GM12891 (cell line): ENCODE data around the gene VPS33A.

Experiments used
- DNase-seq: peaks from one replicate; pipeline ENCODE4 v3.0.0; 2011; ENCODE audit warnings: low spot score; ENCODE audit not compliant: insufficient read length
- FAIRE-seq: peaks from 2 replicates; lab custom pipeline; 2011; peaks lifted over from hg19 to GRCh38; lab: Jason Lieb, UNC
- PAX5 ChIP-seq: IDR thresholded peaks from 2 replicates; pipeline ENCODE4 v1.6.1; 2011; ENCODE audit warnings: low read length, moderate library complexity, mild to moderate bottlenecking; ENCODE audit not compliant: insufficient read depth, severe bottlenecking
- POLR2A ChIP-seq: IDR thresholded peaks from 2 replicates; pipeline ENCODE4 v1.6.1; 2011; ENCODE audit warnings: low read depth, low read length, control low read depth
- POLR2AphosphoS5 ChIP-seq: IDR thresholded peaks from 2 replicates; pipeline ENCODE4 v1.6.1; 2011; ENCODE audit warnings: low read depth, low read length, control low read depth
- POU2F2 ChIP-seq: IDR thresholded peaks from 2 replicates; pipeline ENCODE4 v1.6.1; 2011; ENCODE audit warnings: low read depth, mild to moderate bottlenecking, control low read depth, low read length, moderate library complexity
- SPI1 ChIP-seq: IDR thresholded peaks from 2 replicates; pipeline ENCODE4 v1.6.1; 2011; ENCODE audit warnings: low read depth, low read length, control low read depth
- TAF1 ChIP-seq: IDR thresholded peaks from 2 replicates; pipeline ENCODE4 v1.6.1; 2011; ENCODE audit warnings: low read depth, low read length, control low read depth

Gene VPS33A

DNA sequence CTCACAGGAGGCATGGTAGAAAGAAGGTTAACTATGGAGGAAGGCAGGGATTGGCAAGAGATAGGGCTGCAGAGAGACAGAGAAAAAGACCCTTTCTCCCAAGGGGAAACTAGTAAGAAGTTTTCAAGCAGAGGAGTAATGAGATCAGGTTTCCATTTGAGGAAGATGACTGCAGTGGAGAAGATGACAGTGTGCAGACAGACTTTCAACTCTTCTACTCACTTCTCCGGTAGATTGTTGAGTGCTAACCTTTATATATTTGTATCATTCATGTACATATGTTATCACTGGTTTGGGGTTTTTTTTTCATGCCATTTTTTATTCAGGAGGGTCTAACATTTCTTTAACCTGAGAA, 68.7 kb downstream of the VPS33A start:
- DNase-seq (no peak), FAIRE-seq (no peak)
- TF ChIP-seq POU2F2: no peak
- no peak for TF ChIP-seq POLR2A
- no peak for TF ChIP-seq PAX5
- no peak for TF ChIP-seq TAF1
- no peak for TF ChIP-seq SPI1
- TF ChIP-seq POLR2AphosphoS5: no peak

DNA sequence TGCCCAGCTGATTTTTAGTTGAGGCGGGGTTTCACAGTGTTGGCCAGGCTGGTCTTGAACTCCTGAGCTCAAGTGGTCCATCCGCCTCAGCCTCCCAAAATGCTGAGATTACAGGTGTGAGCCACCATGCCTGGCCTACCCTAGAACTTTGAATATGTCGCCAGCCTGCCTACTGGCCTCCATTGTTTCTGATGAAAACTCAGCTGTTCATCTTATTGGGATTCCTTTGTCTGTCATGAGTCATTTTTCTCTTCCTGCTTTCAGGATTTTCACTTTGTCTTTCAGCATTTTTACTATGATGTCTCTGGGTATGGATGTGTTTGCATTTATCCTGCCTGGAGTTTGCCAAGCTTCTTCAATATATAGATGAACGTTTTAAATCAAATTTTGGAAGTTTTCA, 70.9 kb downstream of the VPS33A start:
- DNase-seq (no peak), FAIRE-seq (no peak)
- TF ChIP-seq POU2F2 (no peak), POLR2AphosphoS5 (no peak), SPI1 (no peak), POLR2A (no peak), PAX5 (no peak), TAF1 (no peak)

DNA sequence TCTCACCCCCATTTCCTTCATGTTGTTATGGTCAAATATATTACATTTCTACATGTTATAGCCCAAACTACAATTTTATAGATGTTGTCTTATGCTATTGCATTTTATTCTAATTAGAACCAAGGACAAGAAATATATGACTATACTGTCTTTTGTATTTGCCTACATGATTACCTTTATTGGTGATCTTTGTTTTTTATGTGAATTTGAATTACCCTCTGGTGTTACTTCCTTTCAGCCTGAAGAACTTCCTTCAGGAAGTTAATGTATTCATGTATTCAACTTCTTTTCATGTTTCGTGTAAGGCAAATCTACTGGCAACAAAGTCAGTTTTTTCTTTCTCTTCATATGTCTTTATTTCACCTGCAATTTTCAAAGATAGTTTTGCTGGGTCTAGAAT, 71.5 kb downstream of the VPS33A start:
- FAIRE-seq: no peak
- TF ChIP-seq POU2F2 (no peak), POLR2AphosphoS5 (no peak), TAF1 (no peak), PAX5 (no peak), POLR2A (no peak), SPI1 (no peak)
- no peak for DNase-seq

DNA sequence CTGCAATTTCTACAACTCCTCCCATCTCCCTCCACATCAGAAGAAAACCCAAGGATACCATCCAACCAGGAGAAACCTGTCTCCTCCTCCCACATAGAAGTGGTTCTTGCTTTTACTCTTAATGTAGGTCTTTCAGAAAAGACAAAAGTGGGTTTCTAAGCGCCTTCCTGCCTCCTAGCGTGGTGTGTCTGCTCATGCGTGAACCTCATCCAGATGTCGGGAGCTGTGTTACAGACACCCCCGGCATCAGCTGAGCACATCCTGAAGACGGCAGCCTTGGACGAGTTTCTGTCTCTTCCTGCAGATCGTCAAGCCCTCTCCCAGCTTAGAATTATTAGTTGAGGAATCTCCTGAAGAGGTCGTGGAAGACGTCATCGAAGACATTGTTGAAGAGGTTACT, 73.9 kb downstream of the VPS33A start:
- TF ChIP-seq SPI1 (no peak), TAF1 (no peak), PAX5 (no peak), POLR2A (no peak), POU2F2 (no peak), POLR2AphosphoS5 (no peak)
- no peak for DNase-seq
- no peak for FAIRE-seq

DNA sequence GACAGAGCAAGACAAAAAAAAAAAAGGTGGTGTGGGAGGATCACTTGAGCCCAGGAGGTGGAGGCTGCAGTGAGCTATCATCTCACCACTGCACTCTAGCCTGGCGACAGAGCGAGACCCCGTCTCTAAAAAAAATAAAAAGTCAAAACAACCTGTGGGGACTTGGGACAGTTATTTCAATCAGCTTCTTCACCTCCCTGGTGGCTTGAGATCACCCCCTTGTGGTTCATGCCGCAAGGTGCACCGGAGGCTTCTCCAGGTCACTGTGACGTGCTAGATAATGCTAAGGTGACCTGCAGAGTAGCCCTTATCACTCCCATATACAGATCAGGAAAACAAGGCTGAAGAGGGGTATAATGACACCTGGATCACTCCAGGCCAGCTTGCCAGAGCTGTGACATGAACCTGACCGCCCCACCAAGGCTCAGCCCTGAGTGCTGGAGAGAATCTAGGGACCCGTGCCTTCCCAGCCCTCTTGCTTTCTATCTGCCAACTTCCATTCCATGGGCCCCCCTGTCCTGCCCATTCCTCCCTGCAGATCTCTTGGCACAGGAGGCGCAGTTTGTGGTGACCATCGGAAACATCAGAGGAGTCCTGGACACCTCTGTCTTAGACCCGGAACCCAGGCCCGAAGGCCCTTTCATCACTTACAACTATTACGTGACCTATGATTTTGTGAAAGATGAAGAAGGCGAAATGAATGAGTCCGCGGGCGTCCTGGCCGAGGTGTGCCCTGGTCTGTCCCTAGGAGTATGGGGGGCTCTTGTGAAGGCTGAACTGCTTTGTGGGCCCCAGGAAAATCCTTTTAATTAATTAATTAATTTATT, 75.2 kb downstream of the VPS33A start:
- no peak for TF ChIP-seq TAF1
- no peak for TF ChIP-seq POLR2A
- no peak for TF ChIP-seq SPI1
- no peak for TF ChIP-seq POLR2AphosphoS5
- TF ChIP-seq PAX5: no peak
- TF ChIP-seq POU2F2: no peak

DNA sequence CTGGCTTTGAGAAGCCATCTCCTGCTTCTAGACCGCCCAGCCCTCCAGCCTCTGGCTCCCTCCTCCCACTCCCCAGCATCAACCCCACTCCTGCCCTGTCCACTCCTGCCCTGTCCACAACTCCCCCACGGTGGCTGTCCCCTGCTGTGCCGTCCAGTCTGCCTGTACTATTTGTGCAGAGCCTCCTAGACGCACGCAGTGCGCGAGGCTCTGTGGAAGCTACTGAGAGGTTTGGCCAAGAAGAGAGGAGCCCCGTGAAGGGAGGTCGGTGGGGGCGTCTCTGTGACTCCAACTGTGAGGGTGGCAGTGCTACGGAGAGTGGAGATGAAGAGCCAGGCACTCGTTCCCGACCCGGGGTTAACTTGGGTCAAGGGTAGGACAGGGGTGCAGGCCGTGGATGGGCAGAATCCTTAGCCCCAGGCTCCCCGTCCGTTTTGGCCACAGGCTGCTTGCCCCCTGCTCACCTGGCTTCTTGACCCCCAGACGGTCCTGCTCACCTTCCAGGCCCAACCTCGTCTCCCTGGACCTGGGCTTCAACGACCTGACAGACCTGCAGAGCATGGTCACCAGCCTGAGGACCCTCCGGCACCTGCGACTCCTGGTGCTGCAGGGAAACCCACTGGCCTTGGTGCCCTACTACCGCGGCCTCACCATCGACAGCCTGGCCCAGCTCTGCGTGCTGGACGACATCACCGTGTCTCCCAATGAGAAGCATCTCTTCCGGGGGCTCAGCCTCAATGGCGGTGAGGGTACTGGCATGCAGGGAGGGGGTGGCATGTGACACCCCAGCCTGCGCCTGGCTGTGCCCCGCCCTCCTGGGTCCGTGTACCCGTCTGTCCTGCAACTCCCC, 76.4 kb downstream of the VPS33A start:
- FAIRE-seq (no peak), DNase-seq (no peak)
- TF ChIP-seq POU2F2 (no peak), PAX5 (no peak), SPI1 (no peak), TAF1 (no peak), POLR2A (no peak), POLR2AphosphoS5 (no peak)

More for the DNA sequence above, 75.2 kb downstream of the VPS33A start:
- FAIRE-seq (peak; percentile 87), DNase-seq (peak; percentile 82)

DNA sequence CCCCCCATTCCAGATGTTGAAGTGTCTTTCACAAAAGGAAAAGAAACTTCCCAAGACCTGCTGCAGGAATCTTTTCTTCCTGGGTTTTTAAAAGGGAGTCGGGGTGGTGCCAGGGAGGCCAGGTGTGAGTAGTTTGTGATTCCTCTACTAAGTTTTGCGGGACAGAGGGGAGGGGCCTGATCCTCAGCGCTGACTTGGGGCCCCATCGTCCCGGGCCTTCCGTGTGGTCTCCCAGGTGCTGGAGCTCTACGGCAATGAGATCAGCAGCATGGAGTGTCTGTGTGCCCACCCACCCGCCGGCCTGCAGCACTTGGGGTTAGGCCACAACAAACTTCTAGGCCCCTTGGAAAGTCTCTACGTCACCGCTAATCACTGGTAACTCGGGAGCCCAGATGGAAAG, 78.8 kb downstream of the VPS33A start:
- no peak for DNase-seq
- FAIRE-seq: no peak
- TF ChIP-seq POU2F2: no peak
- no peak for TF ChIP-seq PAX5
- no peak for TF ChIP-seq POLR2A

DNA sequence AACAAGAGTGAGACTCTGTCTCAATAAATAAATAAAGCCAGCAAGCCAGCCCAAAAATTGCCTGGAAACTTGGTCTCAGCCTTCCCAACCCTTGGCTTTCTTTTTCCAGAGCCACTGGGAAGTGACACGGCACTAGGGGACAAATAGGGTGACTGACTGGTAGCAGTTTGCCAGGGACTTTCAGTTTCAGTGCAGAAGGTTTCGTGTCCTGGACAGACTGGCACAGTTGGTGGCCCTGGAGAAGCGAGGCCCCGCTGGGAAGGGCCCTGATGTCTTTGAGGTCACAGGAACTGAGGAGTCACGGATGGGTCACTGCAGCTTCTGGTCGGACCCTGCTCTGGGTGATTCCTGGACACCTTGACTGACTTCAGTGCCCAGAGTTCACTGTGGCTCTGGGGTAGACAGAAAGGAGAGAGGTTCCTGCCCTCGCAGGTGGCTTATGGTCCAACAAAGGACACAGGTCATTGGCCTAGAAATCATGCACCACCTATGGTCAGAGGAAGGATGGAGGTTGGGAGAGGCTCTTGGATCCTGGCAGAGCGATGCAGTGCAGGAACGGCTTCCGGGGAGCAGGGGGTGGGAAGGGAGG, 80.7 kb downstream of the VPS33A start:
- FAIRE-seq: peak; percentile 13

DNA sequence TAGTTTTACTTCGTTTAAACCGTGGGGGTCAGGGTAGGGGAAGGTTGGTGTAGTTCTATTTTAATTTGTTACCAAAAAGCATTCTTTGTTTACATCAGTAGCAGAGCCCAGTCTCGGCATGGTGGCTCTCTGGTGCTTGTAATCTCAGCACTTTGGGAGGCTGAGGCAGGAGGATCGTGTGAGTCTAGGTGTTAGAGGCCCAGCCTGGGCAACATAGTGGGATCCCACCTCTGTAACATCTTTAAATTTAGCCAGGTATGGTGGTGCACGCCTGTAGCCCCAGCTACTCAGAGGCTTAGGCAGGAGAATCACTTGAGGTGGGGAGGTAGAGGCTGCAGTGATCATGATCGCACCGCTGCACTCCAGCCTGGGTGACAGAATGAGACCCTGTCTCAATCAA, 81.2 kb downstream of the VPS33A start:
- DNase-seq (no peak), FAIRE-seq (no peak)
- no peak for TF ChIP-seq POLR2A
- TF ChIP-seq TAF1: no peak
- TF ChIP-seq PAX5: no peak
- no peak for TF ChIP-seq POU2F2
- no peak for TF ChIP-seq POLR2AphosphoS5
- TF ChIP-seq SPI1: no peak

More for the DNA sequence above, 80.7 kb downstream of the VPS33A start:
- TF ChIP-seq TAF1: no peak
- no peak for TF ChIP-seq PAX5
- TF ChIP-seq POLR2AphosphoS5: no peak
- TF ChIP-seq POU2F2: no peak
- no peak for DNase-seq
